A172 (cell line): Measurements from ENCODE around the gene DICER1. TPM values are rescaled to one million over a fixed set of nuclear protein-coding genes. Genes with fewer than 3 reads are reported as not detected.

Experiments
- DNase-seq: peaks from one replicate; pipeline ENCODE4 v3.0.0-alpha.2; 2015; ENCODE audit warnings: low spot score
- total RNA-seq: library from RNA; depleted of rRNA; stranded (reverse); fragments of >200 nt; shearing (Covaris generic); gene quantifications from 2 replicates; pipeline ENCODE4 v1.2.3, GENCODE V29; 2014

The DICER1 gene
- total RNA-seq, 1 experiment from 2014 or later: 65.8 TPM

DNA sequence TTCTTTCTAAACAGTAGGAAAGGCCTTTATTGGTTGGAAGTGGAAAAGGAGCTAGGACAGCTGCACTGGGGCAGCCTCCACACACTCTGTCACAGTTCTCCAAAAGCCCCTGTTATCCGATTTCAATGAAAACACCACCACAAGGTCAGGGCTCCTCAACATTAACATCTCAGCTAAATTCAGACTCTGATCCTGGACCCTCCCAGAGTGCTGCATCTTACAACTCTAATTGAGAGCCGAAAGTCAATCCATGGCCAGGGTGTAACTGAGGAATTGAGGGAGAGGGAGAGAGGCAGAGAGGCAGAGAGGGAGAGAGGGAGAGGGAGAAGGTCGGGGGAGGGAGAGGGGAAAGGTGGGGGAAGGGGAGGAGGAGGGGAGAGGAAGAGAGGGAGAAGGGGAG lies 32.1 kb downstream of the DICER1 start:
- no peak for DNase-seq

DNA sequence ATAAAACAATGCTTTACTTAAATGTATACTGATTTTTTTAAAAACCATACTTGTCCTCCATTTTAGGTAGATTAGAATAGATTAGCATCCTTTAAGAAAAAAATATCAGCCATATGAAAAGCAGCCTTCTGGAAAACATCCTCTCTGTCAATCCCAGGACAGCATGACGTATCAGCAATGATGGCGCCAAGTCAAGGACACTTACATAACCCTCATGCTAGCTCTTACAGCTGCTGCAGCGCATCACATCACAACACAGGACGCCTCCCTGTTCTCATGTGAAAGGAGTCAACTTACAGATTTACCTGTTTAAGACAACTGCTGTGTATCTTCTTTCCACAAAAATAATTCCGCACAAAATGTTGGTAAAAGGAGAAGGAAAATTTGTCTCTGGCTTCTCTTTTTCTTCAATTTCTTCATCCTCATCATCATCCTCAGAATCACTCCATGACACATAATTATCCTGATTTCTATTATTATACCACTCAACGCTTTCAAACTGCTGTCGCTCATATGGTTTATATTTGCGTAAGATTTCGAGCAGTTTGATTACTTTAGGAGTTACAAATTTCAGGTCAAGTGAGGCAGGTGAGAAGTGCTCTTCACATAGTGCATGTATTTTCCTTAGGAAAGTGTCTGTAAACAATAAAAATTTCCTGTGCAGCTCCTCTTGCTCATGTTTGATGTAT lies 33.3 kb downstream of the DICER1 start:
- no peak for DNase-seq

DNA sequence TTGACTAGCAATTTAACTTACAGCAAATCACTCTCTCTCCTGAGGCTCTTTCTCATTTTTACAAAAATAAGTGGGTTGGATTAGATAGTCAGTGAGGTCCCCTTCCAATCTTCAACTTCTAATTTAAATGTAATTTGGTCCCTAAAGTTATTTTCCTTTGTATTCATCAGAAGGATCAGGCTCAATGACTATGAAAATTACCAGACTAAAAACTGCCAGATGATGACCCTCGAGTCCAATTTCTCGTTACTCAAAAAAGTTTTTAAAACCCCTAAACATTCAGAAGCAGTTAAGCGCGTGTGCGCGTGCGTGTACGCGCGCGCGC lies 34.7 kb downstream of the DICER1 start:
- no peak for DNase-seq

DNA sequence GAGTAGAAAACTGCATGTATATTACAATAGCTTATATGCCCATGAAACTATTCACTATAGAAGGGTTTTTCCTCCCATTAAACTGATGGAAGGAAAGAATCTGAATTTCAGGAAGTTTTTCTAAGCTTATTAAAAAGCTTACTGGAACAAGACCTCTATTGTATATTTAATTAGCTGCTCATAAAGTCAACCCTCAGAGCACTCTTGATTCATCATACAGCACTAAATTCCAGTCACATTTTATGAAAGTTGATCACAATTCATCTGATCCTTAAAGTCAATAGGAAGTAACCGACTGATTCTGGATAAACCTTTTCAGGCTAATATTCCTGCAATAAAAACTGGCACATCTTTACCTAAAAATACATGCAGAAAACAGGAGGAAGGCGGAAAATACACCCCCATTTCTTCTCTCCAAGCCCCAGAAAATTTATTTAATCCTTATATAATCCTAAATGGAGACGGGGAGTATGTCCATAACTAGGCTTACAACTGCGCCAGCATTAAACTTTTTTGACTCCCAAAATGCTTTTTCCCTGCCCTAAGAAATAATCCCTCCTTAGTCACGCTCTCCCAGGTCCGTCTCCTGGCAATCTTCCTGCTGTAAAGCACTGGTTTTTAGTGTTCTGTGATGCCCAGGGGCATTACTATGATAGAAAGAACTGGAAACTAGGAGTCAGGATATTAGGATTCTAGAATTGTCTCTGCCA lies 35.3 kb downstream of the DICER1 start:
- no peak for DNase-seq

DNA sequence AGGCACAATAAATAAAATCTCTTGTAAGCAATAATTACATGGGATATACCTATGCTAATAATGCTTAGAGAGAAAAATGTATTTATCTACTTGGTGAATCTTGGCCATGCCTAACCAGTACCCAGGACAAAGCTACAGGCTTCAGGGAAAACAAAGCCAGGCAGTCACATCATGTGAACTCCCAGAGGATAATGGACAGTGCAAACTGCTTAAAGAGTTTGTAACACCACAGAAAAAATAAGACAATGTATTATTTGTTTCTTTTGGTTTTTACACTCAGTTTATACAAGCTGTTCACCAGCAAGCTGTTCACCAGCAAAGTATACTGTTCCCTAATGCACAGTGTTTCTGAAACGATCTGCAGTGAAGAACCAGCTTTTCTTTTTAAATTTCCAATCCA lies 38.0 kb downstream of the DICER1 start:
- DNase-seq: no peak

DNA sequence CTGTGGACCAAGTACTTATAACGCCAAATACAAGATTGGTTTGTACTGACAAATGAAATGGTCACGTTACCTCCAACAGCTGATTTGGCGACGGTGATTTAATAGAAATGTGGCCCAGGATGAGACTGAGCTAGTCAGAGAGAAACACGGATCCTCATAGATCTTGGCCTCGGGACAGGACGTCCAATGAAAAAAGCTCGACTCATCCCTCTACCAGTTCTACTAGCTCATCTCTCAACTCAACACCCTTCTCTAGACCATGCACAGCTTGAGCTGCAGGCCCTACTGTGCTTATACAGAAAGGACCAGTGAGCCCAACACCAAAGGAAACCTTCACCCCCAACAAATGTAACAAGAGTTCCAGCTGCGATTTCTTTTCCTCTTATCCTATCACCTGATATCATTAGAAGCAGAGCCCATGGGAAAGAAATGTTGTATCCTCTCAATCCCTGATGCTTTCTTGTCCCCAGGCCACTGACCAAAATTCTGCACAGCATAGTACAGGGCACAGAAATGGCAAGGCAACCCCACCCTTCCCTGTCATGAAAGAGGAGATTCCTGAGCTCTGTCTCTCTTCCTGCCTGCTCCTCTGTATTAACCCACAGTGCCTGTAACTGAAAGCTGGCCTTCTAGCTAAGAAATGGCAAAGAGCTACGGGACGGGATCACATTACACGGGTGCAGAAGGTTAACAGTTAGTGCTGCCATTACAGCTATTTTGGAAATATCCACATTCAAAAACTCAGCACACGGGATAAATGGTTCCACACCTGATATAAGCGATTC lies 39.2 kb downstream of the DICER1 start:
- no peak for DNase-seq

DNA sequence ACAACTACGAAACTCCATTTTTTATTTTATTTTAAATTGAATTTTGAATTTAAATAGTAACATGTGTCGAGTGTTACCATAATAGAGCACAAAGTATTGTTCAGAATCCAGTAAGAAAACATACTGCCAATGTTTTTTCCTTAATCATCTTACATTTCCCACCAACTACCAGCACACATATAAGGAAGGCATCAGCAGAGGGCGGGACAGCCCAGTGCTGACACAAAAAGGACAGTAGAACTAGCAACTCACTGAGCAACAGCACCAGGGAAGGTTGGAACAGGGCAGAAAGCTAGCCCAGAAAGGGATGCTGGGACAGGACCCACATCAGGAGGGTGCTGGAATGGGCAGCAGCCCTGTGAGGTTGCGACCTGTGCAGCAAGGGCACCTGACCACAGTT lies 43.9 kb downstream of the DICER1 start:
- no peak for DNase-seq

DNA sequence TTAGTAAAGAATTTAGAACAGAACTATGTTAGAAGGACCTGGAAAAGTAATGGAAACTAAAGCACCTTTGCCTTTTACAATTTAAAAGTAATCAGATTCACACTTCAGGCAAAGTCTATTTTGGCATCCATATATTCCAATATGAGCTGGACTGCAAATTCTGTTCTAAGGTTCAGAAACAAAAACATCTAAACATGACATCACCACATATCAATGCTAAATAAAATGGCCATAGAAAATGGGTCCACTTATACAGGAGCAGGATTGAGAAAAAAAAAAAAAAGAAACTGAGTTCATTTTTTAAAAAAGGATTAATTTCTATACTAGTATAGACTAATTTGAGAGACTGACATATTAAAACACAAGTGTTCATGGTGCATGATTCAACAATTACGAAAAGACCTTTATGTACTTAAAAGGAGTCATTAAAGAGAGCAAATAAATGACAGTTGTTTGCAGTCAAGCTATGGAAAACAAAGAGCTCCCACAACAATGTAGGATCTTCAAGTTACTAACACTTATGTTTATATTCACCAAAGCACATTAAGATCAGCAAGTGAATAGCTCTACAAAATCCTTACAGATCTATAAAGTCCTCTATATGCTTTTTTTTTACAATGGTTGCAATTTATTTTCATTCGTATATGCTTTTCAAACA lies 45.7 kb downstream of the DICER1 start:
- DNase-seq: no peak

DNA sequence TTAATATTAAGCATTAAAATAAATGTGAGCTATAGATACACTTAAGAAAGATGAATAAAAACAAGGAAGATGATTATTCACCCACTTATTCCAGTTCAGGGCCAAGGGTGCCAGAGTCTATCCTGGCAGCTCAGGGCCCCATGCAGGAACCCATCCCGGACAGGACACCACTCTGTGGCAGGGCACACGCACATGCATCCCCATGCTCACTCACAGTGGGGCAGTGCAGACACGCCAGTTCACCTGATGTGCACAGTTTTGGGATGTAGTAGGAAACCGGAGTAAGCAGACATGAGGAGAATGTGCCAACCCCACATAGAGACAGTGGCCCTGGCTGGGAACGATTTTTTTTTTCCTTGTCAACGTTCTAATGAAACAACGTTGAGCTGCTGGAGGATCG lies 47.2 kb downstream of the DICER1 start:
- no peak for DNase-seq

DNA sequence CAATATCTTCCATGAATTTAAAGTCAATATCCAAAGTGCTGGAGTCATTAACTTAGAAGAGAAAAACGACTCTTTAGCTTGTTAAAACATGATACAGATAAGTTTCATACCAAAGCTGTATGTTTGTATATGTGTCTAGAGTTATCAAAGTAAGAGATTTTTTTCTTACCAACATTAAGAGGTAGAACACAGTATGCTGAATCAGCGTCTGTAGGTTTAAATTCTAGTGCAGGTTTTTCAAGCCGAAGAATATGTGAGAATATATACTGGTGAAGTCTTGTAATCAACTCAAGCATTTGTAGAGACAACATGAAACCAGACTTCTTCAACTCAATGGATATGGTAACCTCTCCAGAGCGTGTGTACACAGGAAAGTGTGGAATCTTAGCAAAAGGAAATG lies 49.6 kb downstream of the DICER1 start:
- DNase-seq: no peak

DNA sequence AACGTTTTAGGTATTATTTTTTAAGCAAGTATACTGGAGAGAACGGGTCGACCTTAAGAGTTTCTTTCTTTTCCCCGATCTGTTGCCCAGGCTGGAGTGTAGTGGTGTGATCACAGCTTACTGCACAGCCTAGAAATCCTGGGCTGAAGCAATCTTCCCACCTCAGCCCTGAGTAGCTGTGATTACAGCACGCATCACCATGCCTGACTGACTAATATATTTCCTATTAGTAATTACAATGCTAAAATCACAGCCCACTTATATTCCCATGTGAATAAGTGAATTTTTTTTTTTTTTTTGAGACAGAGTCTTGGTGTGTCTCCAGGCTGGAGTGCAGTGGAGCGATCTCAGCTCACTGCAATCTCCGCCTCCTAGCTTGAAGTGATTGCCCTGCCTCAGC lies 50.4 kb downstream of the DICER1 start:
- DNase-seq: no peak

DNA sequence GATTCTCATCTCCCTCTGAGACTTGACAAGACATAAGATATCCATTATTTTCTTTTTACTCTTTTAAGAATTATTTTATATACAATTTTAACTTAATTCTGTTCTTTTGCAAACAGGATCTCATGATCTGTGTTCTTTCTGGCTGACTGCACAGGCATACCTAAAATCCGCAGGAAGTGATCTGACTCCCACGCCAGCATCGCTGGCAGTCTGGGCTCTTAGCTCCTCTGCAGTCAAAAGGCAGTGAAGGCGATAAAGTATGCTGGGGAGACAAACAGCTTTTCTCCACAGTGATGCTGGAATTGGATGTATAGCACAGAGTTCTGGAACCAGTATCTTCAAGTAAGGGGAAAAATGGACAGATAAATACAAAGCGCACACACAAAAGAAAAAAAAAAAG lies 52.4 kb downstream of the DICER1 start:
- DNase-seq: no peak

DNA sequence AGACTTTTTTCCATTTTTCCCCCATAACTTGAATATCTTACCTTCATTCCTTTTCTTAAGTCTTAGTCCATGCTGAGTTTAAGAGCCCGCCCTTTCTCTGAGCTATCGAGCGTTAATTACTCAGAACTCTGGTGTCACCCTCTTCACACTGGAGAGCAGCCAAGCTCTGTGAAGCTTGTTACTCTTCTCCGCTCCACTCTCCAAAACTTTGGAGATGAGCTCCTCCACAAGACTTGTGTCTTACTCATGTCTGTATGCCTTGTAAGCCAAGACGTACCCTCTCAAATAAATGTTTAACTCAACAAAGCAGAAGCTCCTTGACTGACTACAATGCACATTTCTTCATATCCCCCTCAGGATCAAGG lies 54.7 kb downstream of the DICER1 start:
- no peak for DNase-seq

DNA sequence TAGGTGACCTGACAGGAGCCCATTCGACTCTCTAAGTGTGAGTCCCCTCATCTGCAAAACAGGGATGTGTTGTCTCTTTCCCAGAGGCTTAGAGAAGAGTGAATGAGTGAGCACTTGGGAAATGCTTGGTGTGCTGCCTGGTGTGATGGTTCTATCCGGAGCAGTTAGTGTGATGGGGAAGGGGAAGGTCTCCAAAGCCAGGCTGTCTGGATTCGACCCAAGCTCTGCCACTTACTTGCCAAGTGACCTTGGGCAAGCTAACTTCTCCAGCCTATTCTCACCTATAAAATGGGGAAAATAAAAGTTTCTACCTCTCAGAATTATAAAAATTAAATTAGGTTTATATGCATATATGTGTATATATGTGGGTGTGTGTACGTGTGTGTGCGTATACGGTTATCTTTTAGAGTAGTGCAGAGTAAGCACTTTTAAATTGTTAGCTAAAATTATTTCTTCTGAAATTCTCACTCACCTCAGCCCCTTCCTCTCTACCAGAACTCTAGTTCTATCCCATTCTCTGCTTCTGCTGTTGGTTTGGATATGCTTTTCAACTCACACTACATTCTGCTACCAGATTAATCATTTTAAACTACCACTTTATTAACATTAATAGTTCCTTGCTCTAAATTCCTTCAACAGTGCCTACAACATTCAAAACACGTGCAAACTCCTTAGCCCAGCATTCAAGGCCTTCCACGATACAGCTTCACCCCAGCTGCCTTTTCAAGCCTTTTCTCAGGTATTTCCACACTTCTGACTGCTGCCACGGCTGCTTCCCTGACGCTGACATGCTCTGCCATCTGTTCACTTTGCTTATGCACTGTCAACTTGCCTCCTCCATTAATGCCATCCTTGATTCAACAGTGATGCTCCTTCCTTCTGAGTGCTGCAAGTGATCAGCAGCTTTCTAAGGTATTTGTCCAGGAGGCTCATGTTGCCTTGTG lies 55.3 kb downstream of the DICER1 start:
- DNase-seq: no peak

DNA sequence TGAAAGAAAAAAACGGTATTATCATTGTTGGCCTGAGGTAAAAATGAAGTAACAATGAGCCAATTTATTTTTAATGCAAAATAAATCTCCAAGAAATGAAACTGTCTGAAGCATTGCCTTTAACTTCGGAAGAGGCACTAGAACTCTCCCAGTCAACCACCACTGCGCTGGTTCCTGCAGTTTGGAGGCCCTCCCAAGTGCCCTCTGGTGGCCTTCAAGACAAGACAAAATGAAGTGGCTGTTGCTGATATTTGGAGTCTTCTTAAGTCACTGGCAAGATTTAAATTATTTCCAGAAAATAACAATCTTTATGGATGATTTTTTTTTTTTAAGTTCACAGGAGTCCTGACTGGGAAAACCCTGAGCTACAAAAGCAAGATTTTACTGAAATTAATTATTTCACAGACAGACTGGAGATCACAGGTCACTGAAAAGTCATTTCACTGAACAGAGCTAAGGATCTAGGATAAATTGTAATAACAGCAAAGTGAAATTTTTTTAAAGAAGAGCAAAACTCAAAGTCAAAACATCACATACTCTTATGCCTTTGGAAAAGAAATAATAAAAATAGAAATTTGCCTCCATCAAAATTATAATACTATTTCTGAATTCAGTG lies 58.2 kb downstream of the DICER1 start:
- peak; percentile 38 for DNase-seq

DNA sequence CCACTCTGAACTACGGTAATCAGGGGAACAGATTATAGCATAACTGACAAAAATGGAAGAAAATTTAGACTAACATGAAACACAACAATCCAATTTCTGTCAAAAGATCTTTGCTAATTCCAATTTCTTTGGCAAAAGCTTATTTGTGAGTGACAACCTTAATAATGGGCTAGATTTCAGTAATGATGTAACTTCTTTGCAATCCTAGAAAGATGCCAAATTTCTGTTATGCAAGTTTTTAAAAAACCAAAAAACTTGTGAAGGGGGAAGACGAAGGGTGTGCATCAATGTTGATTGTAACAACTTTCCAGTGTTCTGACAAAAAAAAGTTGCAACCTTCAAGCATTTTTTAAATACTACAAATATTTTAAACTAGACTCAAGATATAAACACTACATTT lies 59.9 kb downstream of the DICER1 start:
- no peak for DNase-seq

DNA sequence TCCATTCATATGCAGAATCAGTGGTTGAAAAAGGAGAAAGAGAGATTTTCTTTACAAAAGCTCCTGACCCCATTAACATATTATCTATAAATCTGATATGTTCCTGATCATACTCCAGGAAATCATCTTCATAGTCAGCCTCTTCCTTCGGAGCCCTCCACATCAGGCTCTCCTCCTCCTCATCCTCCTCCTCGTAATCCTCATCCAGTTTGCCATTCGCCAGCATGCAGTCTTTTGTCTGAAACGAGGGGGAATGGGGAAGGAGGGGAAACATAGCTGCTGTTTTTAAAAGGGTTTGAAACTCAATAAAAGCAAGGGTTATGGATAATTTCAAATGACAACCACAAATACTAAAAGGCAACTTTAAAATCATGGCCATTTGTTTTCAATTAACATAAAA lies 60.9 kb downstream of the DICER1 start:
- no peak for DNase-seq

DNA sequence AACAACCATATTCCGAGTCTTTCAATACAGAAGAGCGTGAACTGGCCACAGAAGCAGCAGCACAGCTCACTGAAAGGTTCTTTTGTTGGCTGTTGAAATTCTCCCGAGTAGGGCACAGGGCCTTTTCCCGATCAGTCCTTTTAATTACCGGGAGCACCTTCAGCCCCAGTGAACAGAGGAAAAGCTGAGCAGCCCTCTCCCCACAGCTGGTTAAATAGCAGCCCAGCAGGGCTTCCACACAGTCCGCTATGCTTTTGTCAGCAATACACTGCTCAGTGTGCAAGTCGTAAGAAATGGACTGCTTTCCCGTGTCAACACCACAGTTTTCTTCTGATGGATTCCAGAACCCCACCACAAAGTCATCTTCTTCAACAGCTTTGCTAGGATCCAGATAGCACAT lies 61.3 kb downstream of the DICER1 start:
- no peak for DNase-seq

DNA sequence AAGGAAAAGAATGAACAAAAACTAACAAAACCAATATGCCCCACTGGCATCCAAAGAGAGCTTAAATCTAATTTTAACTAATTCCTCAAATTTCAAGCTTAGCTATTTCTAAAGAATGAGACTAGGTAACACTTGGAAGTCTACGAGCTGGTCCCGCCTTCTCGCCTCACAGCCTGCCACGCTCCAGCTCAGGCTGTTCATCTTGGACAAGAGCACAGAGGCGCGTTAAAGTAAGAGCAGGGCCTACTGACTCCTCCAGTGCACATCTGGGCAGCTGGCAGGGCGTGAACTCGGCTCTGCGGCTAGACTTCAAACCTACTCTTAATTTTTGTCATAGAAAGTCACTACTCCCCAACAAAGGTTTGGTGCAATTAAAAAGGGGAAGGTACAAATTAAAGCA lies 64.6 kb downstream of the DICER1 start:
- no peak for DNase-seq

DNA sequence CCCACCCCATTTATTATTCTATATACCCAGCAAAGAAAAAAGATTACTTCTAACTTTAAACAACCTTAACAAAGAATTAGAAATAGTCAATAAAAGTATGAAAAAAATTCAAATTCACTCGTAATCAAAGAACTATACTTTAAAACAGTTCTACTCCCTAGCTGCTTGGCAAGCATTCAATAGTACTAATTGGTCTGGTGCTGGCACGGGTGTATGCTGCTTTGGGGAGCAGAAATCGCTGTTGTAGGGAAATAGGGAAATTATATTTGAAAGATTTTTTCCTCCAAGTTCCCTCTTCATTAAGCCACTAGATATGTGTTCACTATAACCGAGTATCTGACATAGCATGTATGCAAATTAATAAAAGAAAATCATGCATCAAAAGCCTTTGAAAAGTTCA lies 65.7 kb downstream of the DICER1 start:
- no peak for DNase-seq

DNA sequence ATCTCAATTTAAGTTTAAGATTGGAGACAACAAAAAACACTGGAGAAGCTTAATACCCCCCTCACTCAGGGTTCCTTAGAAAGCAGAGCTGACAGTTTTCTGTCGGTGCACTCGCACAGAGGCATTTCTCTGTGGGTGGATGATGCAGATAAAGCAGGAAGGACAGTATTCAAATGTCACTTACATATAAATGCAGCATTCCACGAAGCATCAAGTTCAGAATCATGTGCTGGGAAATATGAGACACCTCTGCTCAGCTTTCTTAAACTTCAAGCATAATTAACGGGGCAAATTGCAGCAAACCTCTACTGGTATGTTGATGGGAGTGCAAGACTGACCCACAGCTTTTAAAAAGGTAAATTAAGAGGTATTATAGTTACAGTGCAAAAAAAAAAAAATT lies 68.7 kb downstream of the DICER1 start:
- DNase-seq: no peak
